T-helper 17 cell (primary cell): ENCODE results near the gene CNRIP1. TPM values are rescaled to one million over a fixed set of nuclear protein-coding genes. Genes with fewer than 3 reads are reported as not detected.

Experiments
- ATAC-seq: fragments of 150-1000 bp; cut with Tn5 transposase; 2 replicates; pipeline ENCODE4 v1.10.0; 2021; ENCODE audit warnings: mild to moderate bottlenecking, moderate library complexity
- DNase-seq, 3 donors: peaks; one replicate each; pipeline versions ENCODE4 v3.0.0 to v3.0.0-alpha.2; 2020 to 2021
- H3K9me3 ChIP-seq: one replicate; pipeline ENCODE4 v1.7.0; 2013; ENCODE audit warnings: low read length, mild to moderate bottlenecking; ENCODE audit not compliant: control insufficient read depth, poor library complexity, severe bottlenecking
- H3K27ac Mint-ChIP-seq: one replicate; pipeline ENCODE4 v1.8.0; 2022; ENCODE audit warnings: mild to moderate bottlenecking, moderate library complexity, mixed read lengths
- H3K27me3 Mint-ChIP-seq: one replicate; pipeline ENCODE4 v1.8.0; 2022; ENCODE audit warnings: mixed read lengths
- H3K36me3 Mint-ChIP-seq: one replicate; pipeline ENCODE4 v1.8.0; 2022; ENCODE audit warnings: low read depth, mixed read lengths
- H3K4me1 Mint-ChIP-seq: one replicate; pipeline ENCODE4 v1.8.0; 2022; ENCODE audit warnings: mild to moderate bottlenecking, mixed read lengths
- H3K4me3 Mint-ChIP-seq: one replicate; pipeline ENCODE4 v1.8.0; 2022; ENCODE audit warnings: mild to moderate bottlenecking, moderate library complexity, mixed read lengths
- total RNA-seq, 4 donors: library from RNA in 2 of 4; stranded (reverse) in 2 of 4; gene quantifications; one replicate each; pipeline ENCODE4 v1.2.3 and lab custom pipeline; 2022 to 2026

Gene CNRIP1
- total RNA-seq, 2 donors from 2014 or later = 0.17 TPM; not detected in 1

DNA sequence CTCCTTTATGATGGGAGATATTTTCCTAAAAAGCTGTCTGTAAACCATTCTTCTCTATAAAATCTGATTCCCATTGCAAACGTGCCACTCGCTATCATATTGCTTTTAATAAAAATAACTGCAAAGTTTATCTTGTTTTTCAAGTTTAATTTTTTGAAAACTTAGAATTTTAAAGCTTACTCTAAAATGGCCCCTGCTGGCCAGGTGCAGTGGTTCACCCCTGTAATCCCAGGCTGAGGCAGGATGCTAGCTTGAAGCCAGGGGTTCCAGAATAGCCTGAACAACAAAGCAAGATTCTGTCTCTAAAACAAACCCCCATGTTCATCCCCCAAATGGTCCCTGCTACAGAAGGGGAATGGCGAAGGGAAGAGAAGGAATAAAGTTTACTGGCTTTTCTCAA lies 25.6 kb downstream of the CNRIP1 start:
- H3K4me3 Mint-ChIP-seq = no peak overlapping the region
- ATAC-seq (no peak), DNase-seq (no peak)
- H3K27ac Mint-ChIP-seq = no peak overlapping the region
- no peaks in the 10 kb centered on the region for H3K9me3 ChIP-seq
- H3K27me3 Mint-ChIP-seq = peaks cover 18% of the 10 kb centered on the region
- H3K36me3 Mint-ChIP-seq = no peaks in the 10 kb centered on the region
- H3K4me1 Mint-ChIP-seq = no peaks in the 10 kb centered on the region

GRCh38 chr2:68293755-68294154 lies 26.0 kb downstream of the CNRIP1 start:
- ATAC-seq = no peak
- H3K36me3 Mint-ChIP-seq = no peaks in the 10 kb centered on the region
- H3K27me3 Mint-ChIP-seq = peaks cover 14% of the 10 kb centered on the region
- no peaks in the 10 kb centered on the region for H3K4me1 Mint-ChIP-seq
- no peak overlapping the region for H3K27ac Mint-ChIP-seq
- no peaks in the 10 kb centered on the region for H3K9me3 ChIP-seq
- H3K4me3 Mint-ChIP-seq = no peak overlapping the region
- DNase-seq = no peak

GRCh38 chr2:68293024-68293423 lies 26.7 kb downstream of the CNRIP1 start:
- Mint-ChIP-seq H3K4me3 (no peak overlapping the region), H3K27ac (no peak overlapping the region), H3K4me1 (no peaks in the 10 kb centered on the region), H3K27me3 (peaks cover 11% of the 10 kb centered on the region), H3K36me3 (no peaks in the 10 kb centered on the region)
- no peak for DNase-seq
- ATAC-seq = no peak
- no peaks in the 10 kb centered on the region for H3K9me3 ChIP-seq

GRCh38 chr2:68292108-68292710 lies 27.5 kb downstream of the CNRIP1 start:
- H3K27ac Mint-ChIP-seq = no peak overlapping the region
- H3K4me3 Mint-ChIP-seq = no peak overlapping the region
- DNase-seq (no peak), ATAC-seq (peak; percentile 63)
- H3K36me3 Mint-ChIP-seq = no peaks in the 10 kb centered on the region
- no peaks in the 10 kb centered on the region for H3K4me1 Mint-ChIP-seq
- no peaks in the 10 kb centered on the region for H3K9me3 ChIP-seq
- peaks cover 19% of the 10 kb centered on the region for H3K27me3 Mint-ChIP-seq

DNA sequence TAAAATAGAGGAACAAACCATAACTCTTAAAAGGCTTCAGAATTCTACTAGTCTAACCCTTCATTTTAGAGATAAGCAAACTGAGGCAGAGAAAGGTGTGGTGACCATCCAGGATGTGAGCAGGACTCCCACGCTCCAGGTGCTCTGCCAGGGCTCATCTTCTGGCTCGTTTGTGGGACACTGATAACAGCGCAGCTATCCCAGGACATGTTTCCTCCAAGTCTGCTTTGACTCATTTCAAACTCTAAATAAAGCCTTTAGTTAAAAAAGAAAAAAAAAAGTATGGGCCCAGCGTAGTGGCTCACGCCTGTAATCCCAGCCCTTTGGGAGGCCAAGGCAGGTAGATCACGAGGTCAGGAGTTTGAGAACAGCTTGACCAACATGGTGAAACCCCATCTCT lies 28.4 kb downstream of the CNRIP1 start:
- Mint-ChIP-seq H3K4me3 (no peak overlapping the region), H3K36me3 (no peaks in the 10 kb centered on the region), H3K4me1 (no peaks in the 10 kb centered on the region), H3K27ac (no peak overlapping the region), H3K27me3 (peaks cover 23% of the 10 kb centered on the region)
- no peaks in the 10 kb centered on the region for H3K9me3 ChIP-seq
- DNase-seq (no peak), ATAC-seq (no peak)

DNA sequence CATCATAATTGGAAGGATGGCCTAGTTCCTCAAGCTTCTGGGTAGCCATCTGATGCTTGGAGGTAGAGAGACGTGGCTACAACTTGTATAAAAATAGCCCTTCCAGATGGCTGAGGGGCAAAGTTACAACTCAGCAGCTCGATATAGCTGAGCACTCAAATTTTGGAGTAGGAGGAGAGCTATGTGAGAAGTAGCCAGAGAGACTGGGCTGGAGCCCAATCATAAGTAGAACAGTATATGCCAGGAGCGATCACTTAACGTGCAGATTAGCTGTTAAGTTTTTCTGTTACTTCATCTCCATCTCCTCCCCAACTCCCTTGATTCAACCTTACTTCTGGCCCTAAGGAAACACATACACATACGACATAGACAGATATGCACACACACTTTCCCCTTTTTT lies 28.8 kb downstream of the CNRIP1 start:
- no peak overlapping the region for H3K4me3 Mint-ChIP-seq
- no peak overlapping the region for H3K27ac Mint-ChIP-seq
- ATAC-seq (no peak), DNase-seq (no peak)
- H3K9me3 ChIP-seq = no peaks in the 10 kb centered on the region
- no peaks in the 10 kb centered on the region for H3K36me3 Mint-ChIP-seq
- no peaks in the 10 kb centered on the region for H3K4me1 Mint-ChIP-seq
- H3K27me3 Mint-ChIP-seq = peaks cover 27% of the 10 kb centered on the region

DNA sequence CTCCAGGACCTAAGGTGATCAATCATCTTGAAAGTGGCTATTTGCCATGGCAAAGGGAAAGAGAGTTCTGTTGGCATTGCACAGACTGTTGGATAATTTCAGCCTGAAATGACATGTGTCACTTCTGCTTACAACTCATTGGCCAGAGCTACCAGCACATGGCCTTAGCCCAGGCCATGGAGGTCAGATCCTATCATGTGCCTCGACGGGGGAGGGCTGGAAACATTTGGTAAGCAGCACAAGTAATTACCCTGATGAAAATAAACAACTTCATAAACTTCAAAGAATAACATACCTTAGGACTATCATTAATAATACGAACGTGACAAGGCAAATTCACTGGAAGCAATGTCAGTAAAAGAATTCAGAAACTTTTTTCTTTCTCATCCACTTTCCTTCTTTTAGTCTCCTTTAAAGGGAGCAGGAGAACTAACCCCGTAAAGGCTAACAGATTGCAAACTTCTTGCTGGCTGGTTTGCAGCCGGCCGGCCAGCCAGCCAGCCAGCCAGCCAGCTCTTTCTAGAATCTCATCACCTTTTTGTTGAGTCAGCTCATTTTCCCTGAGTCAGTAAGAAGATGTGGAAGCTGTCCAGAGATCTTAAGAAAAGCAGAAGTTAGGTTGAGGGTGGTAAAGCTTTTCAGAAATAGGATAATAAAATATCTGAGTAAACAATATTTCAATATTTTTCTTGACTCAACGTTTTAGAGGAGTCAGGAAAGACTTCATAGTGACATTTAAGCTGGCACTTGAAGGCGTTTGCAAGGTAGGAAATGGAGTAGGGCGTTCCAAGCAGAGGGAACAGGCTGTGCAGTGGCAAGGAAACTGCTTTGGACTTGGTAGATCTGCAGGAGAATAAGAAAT lies 31.9 kb downstream of the CNRIP1 start:
- Mint-ChIP-seq H3K27ac (no peak overlapping the region), H3K4me3 (no peak overlapping the region), H3K27me3 (peaks cover 41% of the 10 kb centered on the region), H3K4me1 (peaks cover 3% of the 10 kb centered on the region), H3K36me3 (no peaks in the 10 kb centered on the region)
- no peaks in the 10 kb centered on the region for H3K9me3 ChIP-seq
- DNase-seq = no peak
- no peak for ATAC-seq

- ATAC-seq (no peak), DNase-seq (no peak)
- peaks cover 40% of the 10 kb centered on the region for H3K27me3 Mint-ChIP-seq
- H3K27ac Mint-ChIP-seq = no peak overlapping the region
- H3K36me3 Mint-ChIP-seq = no peaks in the 10 kb centered on the region
- H3K4me1 Mint-ChIP-seq = peaks cover 3% of the 10 kb centered on the region
- no peak overlapping the region for H3K4me3 Mint-ChIP-seq
- no peaks in the 10 kb centered on the region for H3K9me3 ChIP-seq
Observed at GRCh38 chr2:68284896-68285295, 34.9 kb downstream of the CNRIP1 start.

DNA sequence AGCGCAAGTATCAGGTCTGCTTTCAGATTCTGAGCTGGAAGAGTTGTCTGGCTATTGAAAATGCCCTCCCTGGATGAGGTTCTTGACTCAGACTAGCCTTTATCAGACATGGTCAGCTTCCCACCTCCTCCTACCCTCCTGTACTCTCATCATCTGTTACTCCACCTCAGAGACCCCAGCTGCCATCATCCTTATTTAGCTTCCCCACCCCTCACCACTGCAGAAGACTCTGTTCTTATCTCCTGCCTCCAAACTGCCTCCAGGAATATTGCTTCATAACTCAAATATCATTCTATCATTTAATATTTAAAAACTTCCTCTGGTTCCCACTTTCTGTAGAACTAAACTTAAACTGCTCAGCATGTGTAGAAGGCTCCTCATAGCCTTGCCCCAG lies 36.3 kb downstream of the CNRIP1 start:
- H3K9me3 ChIP-seq = no peaks in the 10 kb centered on the region
- DNase-seq = no peak
- no peak for ATAC-seq
- H3K27me3 Mint-ChIP-seq = peaks cover 40% of the 10 kb centered on the region
- H3K27ac Mint-ChIP-seq = peak overlapping the region; percentile 49
- H3K36me3 Mint-ChIP-seq = no peaks in the 10 kb centered on the region
- H3K4me1 Mint-ChIP-seq = peaks cover 3% of the 10 kb centered on the region
- no peak overlapping the region for H3K4me3 Mint-ChIP-seq

- H3K4me3 Mint-ChIP-seq = no peak overlapping the region
Observed at GRCh38 chr2:68282811-68283418, 36.8 kb downstream of the CNRIP1 start.

DNA sequence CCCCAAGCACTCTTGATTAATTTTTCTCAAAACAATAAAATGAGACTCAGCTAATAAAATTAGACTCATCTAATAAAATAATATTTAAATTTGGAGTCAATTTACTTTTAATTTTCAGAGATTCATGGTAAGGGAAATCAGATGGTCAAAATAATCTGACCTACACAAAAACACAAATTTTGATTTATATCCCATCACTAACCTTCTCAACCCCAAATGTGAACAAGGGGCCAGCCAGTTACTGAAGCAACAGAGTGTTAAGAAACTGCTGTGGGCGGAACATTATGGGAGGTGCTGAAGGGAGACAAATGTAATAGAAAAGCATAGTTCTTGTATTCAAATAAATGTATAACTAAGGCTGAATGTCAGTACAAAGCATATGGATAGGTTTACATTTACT lies 39.0 kb downstream of the CNRIP1 start:
- peaks cover 34% of the 10 kb centered on the region for H3K27me3 Mint-ChIP-seq
- H3K4me3 Mint-ChIP-seq = no peak overlapping the region
- no peak for ATAC-seq

More at GRCh38 chr2:68282811-68283418, 36.8 kb downstream of the CNRIP1 start:
- ATAC-seq = peak; percentile 78
- Mint-ChIP-seq H3K4me1 (peaks cover 3% of the 10 kb centered on the region), H3K27ac (peak overlapping the region; percentile 49), H3K36me3 (no peaks in the 10 kb centered on the region), H3K27me3 (peaks cover 39% of the 10 kb centered on the region)
- DNase-seq = no peak
- no peaks in the 10 kb centered on the region for H3K9me3 ChIP-seq

GRCh38 chr2:68280348-68280747 lies 39.4 kb downstream of the CNRIP1 start:
- H3K9me3 ChIP-seq = no peaks in the 10 kb centered on the region
- peaks cover 37% of the 10 kb centered on the region for H3K27me3 Mint-ChIP-seq
- ATAC-seq (no peak), DNase-seq (no peak)
- no peak overlapping the region for H3K4me3 Mint-ChIP-seq
- peaks cover 3% of the 10 kb centered on the region for H3K4me1 Mint-ChIP-seq
- no peak overlapping the region for H3K27ac Mint-ChIP-seq
- H3K36me3 Mint-ChIP-seq = no peaks in the 10 kb centered on the region

More for the DNA sequence above, 39.0 kb downstream of the CNRIP1 start:
- H3K4me1 Mint-ChIP-seq = peaks cover 3% of the 10 kb centered on the region
- H3K36me3 Mint-ChIP-seq = no peaks in the 10 kb centered on the region
- no peak overlapping the region for H3K27ac Mint-ChIP-seq
- H3K9me3 ChIP-seq = no peaks in the 10 kb centered on the region
- DNase-seq = no peak

GRCh38 chr2:68279691-68280090 lies 40.1 kb downstream of the CNRIP1 start:
- H3K27me3 Mint-ChIP-seq = peaks cover 37% of the 10 kb centered on the region
- ATAC-seq = no peak

More at GRCh38 chr2:68279691-68280090, 40.1 kb downstream of the CNRIP1 start:
- no peak overlapping the region for H3K27ac Mint-ChIP-seq
- H3K4me1 Mint-ChIP-seq = peaks cover 3% of the 10 kb centered on the region
- no peak for DNase-seq
- no peaks in the 10 kb centered on the region for H3K9me3 ChIP-seq
- H3K4me3 Mint-ChIP-seq = no peak overlapping the region
- H3K36me3 Mint-ChIP-seq = no peaks in the 10 kb centered on the region
